ENCODE data around the gene HBE1.
A peak's percentile ranks its signal among the peaks of the same experiment; 100 is the strongest.

- TF ChIP-seq RAD21 (IDR thresholded peaks at IDR 0.05; ENCODE audit: low read length) (no peak), CTCF (conservative IDR thresholded peaks at IDR 0.05; ENCODE audit: low read depth, low read length) (no peak), BHLHE40 (IDR thresholded peaks at IDR 0.05; ENCODE audit: low read depth, low read length) (peak; percentile 82), RCOR1 (IDR thresholded peaks at IDR 0.05; ENCODE audit: insufficient replicate concordance, low read length) (peak; percentile 95), POLR2A (IDR thresholded peaks at IDR 0.05; ENCODE audit: low read depth, low read length) (no peak), CEBPB (IDR thresholded peaks at IDR 0.05; ENCODE audit: low read depth, low read length) (0 out of 2 replicates have a peak, but pooled peaks have one; percentile 51), USF2 (IDR thresholded peaks at IDR 0.05; ENCODE audit: low read depth, low read length) (peak; percentile 67), MAZ (IDR thresholded peaks at IDR 0.05; ENCODE audit: borderline replicate concordance, low read depth, low read length) (peak; percentile 45; the same call in 1 of the 2 replicates), NFE2L2 (IDR thresholded peaks at IDR 0.05; ENCODE audit: low read depth, low read length) (peak; percentile 100), SMC3 (IDR thresholded peaks at IDR 0.05; ENCODE audit: low read depth, low read length) (peak; percentile 14; the same call in 1 of the 2 replicates), MAFK (IDR thresholded peaks at IDR 0.05; ENCODE audit: low read depth, low read length) (peak; percentile 92)
Observed at GRCh38 chr11:5280582-5281102, 10.9 kb upstream of the HBE1 start.
